T-helper 2 cell treated with Interferon-gamma antibody and Interleukin-4, amounts not matched to agents 5 μg/mL and 100 μg/mL, for 36 hours (primary cell): Measurements from ENCODE around the gene FAM50A.
"Not testable (repeated sequence)": the region's sequence is repeated elsewhere in the genome, so short reads cannot be mapped to it uniquely, and the experiment has no call there.

Source experiments
- DNase-seq: peaks from one replicate; pipeline ENCODE4 v3.0.0; 2021; ENCODE audit warnings: low spot score
- H3K27ac Mint-ChIP-seq: one replicate; pipeline ENCODE4 v1.8.0; 2021; ENCODE audit warnings: mild to moderate bottlenecking, mixed read lengths
- H3K27me3 Mint-ChIP-seq: one replicate; pipeline ENCODE4 v1.8.0; 2021; ENCODE audit warnings: low read depth, mixed read lengths
- H3K36me3 Mint-ChIP-seq: one replicate; pipeline ENCODE4 v1.8.0; 2021; ENCODE audit warnings: low read depth, mixed read lengths
- H3K4me1 Mint-ChIP-seq: one replicate; pipeline ENCODE4 v1.8.0; 2021; ENCODE audit warnings: low read depth, mixed read lengths
- H3K4me3 Mint-ChIP-seq: one replicate; pipeline ENCODE4 v1.8.0; 2022; ENCODE audit warnings: mild to moderate bottlenecking, moderate library complexity, mixed read lengths
- H3K9me3 Mint-ChIP-seq: one replicate; pipeline ENCODE4 v1.8.0; 2021; ENCODE audit warnings: mixed read lengths

FAM50A gene

DNA sequence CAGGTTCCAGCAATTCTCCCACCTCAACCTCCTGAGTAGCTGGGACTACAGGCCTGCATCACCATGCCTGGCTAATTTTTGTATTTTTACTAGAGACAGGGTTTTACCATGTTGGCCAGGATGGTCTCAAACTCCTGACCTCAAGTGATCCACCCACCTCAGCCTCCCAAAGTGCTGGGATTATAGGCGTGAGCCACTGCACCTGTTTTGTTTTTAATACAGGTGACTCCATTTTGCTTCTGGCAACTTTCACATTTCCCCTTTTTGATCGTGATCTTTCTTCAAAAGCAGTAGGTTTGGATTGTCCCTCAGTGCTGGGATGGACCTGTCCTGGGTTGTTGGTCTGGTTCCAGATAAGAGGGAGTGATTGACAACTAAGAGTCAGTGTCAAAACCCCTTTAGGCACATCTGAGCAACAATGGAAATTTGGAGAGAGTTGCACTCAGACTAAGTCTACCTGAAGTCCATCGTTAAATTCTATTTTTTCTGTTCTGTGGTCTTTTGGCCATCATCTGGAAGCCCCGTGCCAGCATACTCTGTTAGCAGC, 52.7 kb downstream of the FAM50A start:
- not testable (repeated sequence) for H3K27me3 Mint-ChIP-seq, H3K4me3 Mint-ChIP-seq, DNase-seq, H3K4me1 Mint-ChIP-seq, H3K27ac Mint-ChIP-seq, H3K36me3 Mint-ChIP-seq, H3K9me3 Mint-ChIP-seq
